AG08396 (cell line): Measurements from ENCODE around the gene KIFAP3.

ENCODE experiments used
- DNase-seq: peaks from one replicate; pipeline ENCODE4 v3.0.0; 2012; ENCODE audit warnings: low spot score, mixed read lengths

KIFAP3 gene

DNA sequence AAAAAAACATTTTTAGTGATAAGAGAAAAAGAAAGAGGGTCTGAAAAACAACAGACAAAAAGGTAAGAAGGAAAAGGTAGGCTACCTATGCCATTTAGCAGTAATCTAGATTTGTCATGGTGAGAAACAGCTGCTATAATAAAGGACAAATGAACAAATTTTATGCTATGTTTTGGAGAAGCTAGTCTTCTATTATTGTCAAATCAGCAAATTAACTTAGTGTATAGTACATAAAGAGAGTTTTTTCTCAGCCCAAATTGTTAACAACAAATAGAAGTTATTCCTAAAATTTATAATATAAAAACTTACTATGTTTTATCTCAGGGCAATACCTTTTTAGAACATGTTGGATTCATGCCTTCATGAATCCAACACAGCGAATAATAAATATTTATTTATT is 88.7 kb downstream of the KIFAP3 start:
- DNase-seq = no peak

DNA sequence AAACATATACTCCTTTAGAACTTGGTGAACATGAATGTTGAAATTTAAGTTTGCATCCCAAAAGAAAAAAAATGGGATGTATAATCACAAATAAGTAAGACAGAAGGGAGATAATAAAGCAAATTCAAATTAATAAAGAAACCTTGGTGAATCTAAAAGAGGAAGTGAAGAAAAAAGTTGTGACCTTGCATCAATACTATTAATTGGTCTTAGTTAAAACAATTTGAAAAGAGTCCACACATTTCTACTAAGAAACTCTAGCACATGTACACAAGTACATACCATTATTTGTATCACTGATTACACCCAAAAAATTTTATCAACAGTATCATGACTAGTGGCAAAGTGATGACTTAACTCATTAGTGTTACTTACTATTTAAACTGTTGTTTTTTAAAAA is 100.4 kb downstream of the KIFAP3 start:
- no peak for DNase-seq

DNA sequence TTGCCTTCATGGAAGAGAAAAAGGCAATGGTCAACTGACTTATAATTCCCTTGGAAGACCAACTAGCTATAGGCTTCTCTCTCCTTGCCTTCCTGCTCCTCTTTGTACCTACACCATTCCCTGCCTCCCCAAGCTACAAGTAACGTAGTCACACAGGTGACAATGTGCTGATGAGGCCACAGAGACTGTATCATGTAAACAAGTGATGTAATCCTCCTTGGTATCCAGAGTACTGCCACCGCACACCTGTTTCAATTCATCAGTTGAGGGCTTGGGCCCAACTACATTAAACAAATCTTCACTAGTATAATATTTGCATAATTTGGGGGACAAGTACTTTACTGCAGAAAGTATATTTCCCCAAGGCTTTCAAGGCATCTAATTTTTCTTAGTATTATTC is 104.4 kb downstream of the KIFAP3 start:
- DNase-seq = no peak

DNA sequence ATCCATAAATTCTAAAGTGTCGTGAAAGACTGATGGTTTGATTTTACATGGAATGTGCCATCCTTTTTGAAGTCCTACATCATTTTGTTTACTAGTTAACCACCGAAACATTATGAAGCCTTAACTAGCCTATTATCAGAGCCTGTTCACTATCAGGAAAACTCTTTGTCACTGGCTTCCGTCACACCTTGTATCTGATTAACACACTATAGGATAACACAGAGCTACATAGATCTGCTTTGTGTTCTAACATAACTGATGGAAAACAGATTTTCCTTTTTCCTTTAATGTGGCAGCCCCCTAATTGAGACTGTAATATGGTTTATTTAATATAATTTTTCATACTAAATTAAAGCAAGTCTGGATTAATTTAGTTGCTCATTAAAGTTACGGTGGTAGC is 106.3 kb downstream of the KIFAP3 start:
- no peak for DNase-seq

DNA sequence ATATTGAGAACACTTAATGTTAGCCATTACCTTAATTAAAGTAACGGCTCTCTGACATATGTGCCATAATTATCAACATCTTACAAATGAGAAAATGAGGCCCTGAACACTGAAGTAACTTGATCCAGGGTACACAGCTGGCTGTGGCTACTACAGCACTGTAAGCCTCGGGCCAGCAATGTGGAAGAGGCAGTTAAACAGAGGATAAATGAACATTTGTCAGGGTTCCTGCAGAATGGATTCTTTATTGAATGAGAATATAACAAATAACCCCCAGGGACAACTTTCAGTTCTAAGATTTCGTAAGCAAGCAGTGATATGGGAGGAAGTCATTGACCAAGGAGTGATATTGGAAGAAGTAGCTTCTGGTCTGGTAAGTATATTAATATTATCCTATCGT is 110.3 kb downstream of the KIFAP3 start:
- DNase-seq = no peak

DNA sequence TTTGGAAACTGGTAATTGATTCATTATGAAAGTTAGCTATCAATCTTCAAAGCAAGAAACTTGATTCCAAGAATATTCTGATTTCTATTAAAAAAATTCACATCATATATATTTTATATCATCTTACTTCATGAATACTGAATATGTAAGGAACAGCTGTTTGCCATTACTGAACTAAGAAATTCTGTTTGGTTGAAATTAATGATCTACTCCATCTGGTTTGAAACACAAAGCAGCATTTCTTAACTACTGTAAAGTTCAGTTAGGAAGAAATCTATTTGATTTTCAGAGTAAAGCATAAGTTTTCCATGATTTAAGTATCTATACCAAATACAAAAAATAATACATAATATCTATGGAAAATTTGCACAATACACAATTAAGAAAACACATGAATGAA is 114.8 kb downstream of the KIFAP3 start:
- DNase-seq = no peak

DNA sequence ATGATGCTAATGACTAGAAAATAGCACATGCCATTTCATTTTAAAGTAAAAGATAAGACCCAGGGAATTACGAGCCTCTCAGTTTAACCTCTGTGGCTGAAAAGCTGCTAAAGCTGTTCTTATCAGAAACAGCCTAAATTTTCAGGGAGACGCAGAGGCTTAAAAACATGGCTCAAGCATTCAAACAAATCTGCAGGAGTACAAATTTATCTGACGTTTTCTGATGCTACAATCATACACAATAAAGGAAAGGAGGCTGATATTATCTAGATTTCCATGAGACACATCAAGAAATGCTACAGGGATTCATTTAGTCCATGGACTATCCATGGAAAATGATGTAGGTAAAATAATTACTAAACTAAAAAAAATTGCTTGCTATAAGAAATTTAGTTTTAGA is 115.5 kb downstream of the KIFAP3 start:
- DNase-seq = no peak

DNA sequence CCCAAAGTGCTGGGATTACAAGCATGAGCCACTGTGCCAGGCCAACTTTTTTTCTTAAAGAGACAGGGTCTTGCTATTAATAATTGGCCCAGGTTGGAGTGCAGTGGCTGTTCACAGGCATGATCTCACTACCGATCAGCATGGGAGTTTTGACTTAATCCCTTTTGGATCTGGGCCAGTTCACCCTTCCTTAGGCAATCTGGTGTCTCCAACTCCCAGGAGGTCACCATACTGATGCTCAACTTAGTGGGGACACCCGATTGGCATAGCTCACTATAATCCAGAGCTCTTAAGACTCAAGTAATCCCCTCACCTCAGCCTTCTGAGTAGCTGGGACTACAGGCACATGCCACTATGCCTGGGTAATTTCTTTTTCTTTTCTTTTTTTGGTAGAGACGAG is 116.6 kb downstream of the KIFAP3 start:
- no peak for DNase-seq

DNA sequence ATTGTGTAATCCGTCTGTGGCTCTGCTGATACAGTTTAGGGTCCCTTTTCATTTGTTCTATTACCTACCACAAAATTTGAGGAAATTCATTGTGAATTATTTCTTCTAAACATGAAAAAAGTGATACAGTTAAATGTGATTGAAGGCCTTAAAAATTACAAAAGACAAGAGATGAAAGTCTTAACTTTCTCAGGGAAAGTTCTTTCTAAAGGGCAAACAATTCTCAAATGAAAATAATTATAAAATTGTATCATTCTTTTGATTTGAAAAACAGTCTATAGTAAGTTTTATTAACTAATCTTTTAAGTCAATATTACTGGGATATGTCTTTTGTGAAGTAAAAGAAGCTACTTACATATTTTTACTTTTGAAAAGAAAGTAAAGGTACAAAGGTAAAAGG is 123.4 kb downstream of the KIFAP3 start:
- DNase-seq = no peak

DNA sequence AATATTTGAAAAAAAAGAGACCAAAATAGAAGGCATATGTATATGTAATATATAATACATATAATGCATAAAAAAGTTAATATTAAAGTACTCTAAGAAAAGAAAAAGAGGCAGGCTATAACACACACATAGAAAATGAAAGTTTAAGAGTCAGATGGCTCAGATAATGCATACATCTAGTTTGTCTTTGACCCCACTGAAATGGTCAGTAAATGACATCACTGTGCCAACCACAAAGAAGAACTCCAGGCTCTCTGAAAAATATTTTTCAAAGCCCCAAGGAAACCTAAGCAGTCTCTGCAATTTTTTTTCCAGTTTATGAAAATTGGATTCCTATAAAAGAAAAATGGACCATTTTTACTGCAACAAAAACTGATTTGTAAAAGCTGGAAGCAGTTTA is 125.4 kb downstream of the KIFAP3 start:
- peak; percentile 8 for DNase-seq

DNA sequence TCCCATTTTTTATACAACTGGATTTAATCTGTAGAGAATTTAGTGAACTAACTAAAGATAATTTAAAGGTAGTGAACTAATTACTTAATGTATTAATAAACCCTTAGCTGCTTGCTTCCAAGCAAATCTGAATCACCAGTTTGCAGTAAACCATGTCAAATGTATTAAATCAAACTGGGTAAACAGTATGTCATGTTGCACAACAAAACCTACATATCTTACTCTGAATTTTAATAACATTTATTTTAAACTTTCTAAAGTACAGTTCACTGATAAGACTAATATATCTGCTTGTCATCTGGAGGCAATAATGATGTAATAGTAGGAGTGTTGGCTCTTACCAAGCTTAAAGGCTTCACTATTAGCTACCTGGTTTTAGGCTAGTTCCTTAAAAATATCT is 128.3 kb downstream of the KIFAP3 start:
- no peak for DNase-seq

DNA sequence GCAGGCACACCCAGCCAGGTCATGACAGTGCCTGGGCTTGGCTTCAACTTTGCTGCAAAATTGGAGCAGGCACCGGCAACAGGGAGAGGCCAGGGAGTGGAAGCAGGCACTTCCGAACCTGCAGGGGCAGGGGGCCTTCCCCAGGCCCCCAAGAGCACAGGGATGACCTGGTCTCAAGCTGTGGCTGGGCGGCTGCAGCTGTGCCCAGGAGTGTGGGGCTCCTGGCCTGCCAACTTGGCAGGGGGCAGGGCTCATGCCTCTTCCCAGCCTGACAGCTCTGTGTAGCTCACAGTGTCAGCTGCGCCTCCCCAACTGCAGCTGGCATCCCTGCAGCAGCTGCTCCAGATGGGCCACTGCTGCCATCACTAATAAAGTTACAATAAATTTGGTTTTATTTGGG is 129.3 kb downstream of the KIFAP3 start:
- DNase-seq = no peak

DNA sequence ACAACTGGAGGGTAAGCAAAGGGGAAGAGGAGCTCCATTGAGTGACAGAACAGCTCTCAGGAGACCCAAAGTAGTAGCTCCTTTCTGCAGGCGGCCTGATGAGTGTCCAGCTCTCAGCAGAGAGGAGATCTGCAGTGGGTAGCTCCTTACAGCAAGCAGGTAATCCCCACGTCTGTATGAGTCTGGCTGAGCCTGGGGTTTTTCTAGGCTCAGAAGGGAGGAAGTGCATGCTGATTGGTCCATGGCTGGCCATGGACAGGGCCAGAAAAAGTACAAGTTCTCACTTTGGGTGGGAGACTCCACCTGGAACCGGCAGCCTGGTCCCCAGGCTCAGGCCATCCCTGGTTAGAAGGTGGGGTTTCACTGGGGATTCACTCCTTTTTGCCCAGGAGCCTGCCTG is 129.9 kb downstream of the KIFAP3 start:
- DNase-seq = no peak

DNA sequence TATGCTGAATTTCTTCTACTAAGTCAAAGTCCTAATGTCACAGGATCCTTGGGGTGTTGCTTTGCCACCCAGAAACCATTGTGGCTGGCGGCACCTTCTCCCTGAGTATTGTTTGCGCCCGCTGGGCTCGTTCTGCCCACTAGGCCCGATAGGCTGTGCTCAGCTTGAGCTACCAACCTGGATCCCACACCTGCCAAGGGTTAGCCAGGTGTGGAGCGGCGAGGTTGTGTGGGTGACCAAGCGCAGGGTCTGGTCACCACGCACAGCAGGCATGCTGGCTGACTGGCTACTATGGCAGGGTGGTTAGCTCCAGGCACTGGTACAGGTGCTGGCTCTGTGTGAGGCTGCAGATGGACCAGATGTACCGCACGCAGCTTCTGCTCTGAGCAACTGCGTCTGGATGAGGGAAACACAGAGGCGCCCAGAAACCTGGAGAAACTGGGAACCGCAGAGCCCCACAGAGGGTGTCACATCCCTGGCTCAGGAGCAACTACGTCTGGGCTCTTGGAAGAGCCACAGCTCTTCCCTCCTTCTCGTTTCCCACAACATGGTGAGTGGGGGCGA is 130.4 kb downstream of the KIFAP3 start:
- no peak for DNase-seq

DNA sequence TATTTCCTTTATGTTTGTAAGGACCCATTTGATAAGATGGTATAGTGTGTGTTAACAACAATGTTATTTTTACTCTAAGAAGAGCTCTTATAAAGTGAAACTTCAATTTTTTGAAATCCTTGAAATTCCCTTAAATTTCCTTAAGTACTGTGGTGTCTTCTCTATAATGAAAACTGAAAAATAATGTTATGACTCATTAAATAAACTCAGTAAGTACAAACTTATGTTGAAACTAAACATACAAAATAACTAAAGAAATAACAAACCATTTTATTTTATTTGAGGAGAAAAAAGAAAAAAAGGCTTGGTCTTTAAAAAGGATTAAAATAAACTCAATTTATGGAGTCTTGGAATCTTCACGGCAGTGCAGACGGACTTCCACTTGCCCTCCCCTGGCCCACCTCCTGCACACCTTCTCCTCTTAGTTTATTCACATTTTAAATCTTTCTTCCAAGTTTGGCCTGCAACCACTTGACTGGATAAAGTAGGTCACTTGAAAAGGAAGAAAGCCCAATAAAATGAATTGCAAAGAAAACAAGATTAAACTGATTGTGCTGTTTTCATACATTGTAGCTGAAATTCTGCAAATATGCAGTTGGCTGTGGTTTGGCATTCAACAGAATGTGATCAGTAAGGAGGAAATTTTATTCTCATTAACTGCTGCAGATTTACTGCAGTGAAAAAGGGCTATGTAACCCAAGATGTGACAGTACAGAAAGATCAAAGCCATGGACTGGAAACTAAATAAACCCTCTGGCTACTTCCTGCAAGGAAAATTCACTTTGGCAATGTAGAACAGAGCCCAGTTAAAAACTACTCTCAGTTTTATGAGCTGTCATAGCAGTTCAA is 132.3 kb downstream of the KIFAP3 start:
- no peak for DNase-seq

DNA sequence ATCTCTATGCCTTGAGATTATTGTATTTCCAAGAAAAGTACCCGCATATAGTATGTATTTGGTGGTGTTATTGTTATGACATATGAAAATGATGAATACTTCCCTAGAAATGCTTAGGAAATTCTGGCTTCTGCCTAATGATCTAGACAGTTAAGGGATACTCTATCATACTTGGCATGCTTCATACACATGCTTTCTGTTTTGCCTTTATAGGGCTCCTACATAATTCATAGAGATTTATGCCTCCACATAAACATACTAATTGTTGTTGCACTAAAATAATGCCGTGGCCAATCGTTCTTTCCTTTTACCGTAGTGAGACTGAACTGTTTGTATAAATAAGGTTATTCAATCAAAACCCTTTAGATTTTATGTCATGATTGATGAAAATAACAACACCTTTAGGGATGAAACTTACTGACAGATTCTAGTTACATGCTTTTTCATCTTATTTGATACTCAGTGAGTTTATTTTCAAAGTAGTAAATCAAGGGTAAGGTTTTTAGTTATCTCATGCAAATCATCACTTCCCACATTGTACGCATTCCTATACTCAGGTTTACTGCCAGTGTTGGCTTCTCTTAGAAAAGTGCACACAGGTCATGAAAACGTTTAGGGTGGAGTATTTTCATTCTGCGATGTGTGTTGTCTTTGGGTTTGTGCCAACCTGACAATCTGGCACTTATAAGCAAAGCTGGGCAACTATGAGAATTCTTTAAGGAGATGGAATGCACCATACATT is 140.3 kb downstream of the KIFAP3 start:
- no peak for DNase-seq

DNA sequence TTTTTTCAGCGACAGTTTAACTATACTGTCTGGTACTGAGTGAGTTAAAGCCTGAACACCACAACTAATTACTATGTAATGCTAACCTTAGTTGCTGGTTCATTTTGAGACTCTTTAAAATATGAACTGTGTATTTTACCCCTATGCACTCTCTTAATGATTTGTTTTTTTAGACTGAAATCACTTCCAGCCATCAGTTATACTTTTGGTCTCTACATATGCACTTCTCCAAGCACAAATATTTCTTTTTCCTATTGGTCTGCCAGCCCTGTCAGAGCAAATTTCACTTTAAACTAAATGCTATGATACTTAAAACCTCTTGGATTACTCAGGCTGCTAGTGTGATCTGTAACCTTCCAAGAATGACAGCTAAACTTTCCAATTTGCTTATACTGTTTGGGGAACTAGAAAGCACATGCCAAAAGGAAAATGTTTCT is 142.7 kb downstream of the KIFAP3 start:
- no peak for DNase-seq

DNA sequence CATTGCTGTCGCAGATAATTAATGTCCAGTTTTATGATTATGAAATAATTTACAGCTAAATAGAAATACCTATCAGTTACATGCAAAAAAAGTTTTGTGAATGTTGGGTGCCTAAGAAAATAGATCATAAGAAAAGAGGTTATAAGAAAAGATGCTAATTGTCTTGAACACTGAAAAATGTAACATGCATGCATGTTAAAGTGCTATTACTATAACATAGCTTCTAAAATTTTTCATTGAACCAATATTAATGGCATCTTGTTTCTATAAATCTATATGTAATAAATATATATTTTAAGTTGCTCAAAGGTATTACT is 145.3 kb downstream of the KIFAP3 start:
- DNase-seq = no peak

DNA sequence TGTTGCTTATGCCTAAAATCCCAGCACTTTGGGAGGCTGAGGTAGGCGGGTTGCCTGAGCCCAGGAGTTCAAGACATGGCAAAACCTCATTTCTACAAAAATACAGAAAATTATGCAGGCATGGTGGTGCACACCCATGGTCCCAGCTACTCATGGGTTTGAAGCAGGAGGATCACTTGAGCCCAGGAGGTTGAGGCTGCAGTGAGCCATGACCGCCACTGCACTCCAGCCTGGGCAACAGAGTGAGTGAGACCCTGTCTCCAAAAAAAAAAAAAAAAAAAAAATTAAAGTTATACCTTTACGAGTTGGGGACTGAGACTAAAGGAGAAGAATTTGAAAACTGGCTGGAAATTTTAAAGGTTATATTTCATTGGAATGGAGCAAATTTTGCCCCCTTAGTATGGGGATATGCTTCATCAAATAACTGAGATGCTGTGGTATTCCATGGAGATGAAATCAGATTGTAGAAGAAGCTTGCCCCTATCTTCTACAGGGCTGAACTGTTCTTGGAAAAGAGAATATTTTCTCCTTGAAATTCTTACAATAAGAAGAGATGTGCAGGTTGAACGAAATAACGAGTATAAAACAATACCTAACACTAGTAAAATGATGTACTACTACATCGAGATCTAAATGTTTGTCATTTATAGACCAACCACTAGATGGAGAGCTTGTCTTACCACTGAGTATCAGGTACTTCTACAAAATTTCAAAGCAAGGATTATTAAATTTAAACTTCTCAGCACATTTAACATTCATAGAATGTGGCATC is 145.9 kb downstream of the KIFAP3 start:
- DNase-seq = peak; percentile 26

DNA sequence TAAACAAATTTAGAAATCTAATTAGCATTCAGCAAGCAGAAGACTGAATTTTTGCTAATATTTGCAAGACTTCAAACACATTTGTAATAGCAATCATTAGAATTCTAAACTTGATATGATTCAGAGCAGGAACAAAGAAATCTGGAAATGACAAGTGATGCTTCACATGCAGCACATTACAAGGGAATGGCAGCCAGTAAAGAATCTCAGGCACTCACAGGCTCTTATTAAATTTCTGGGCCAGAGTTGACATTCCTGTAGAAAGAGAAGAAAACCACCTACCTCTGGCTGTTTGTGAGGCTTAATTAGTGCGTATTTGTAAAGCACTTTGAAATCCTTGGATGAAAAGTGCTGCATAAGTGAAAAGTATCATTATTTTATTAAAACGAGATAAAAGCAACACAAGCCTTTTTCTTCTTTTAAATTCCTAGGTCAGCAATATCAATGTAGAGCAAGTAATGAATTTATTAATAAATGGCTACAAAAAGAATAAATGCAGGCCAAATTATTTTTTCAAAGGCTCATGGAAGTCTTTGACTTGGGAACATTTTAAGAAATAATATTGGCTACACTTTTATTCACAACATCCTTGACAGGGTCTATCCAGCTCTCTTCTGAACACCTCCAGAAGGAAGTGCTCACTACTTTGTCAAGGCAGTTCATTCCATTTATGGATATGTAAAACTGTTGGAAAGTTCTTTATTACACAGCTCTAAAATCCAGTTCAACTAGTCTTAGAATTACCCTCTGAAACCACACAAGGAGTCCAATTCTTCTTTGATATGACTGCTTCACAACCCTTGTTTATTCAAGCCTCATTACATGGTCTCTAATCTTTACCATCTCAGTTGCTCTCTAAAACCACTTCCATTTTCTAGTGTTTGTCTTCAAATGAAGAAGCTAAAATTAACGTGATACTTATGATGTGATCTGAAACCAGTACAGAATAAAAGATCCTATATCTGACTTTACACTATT is 148.7 kb downstream of the KIFAP3 start:
- DNase-seq = no peak

DNA sequence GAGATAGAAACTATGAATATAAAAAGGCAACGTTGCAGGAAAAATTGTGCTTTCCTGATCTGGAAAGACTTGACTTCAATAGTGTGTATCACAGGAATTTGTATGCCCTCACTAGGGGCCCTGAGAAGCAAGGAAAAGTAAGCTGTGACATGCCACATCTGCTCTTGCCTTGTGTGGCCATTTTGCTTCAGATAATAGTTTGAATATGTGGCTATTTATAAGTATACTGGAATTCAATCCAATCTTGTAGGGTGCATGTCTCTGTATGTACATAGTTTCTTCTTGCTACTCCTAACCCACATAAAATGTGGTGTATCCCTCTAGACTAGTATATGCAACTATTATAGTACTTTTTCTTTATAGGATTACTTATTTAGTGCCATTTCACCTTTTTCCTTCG is 149.7 kb downstream of the KIFAP3 start:
- no peak for DNase-seq
